ENCODE results near the gene METTL9.
"Not testable (repeated sequence)": the region's sequence is repeated elsewhere in the genome, so short reads cannot be mapped to it uniquely, and the experiment has no call there.

Gene METTL9

DNA sequence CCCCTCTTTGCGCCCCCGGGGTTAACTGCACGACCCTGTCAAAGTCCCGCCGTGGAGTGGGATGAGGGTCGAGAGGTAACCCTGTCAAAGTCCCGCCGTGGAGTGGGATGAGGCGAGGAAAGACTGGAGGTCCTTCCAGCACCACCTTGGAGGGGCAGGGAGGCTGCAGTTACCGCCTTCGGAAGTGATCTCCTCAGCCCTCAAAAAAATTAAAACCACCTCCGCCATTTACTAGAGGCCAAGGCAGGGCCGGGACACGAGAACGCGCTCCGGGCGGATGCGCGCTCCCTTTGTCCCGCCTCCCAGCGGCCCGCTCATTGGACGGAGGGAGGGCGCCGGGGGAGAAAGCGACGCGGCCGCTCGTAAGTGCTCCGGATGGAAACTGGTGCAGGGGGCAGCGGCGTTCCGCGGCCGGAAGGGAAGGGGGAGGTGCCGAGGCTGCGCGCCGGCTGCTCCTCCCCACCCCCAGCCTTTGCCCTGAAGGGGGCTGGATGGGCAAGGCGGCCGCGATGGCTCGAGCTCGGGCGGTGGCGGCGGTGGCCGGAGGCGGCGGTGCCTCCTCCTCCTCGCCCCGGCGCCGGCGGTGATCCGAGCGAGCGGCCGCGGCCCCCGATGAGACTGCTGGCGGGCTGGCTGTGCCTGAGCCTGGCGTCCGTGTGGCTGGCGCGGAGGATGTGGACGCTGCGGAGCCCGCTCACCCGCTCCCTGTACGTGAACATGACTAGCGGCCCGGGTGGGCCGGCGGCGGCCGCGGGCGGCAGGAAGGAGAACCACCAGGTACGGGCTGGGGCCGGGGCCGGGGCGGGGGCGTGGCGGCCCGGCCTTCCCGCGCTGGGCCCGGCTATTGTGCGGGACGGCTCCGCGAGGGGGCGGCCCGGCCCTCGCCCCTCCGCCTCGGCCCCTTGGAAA, at the start of gene METTL9:
Gene METTL9 (plus strand): TSS at position 456 of the 909 bp plus-strand sequence. CDS start 157 bp downstream, at position 613.
- peak; percentile 90 to 92 for DNase-seq (ENCODE audit: low read depth in 2 of 2)

DNA sequence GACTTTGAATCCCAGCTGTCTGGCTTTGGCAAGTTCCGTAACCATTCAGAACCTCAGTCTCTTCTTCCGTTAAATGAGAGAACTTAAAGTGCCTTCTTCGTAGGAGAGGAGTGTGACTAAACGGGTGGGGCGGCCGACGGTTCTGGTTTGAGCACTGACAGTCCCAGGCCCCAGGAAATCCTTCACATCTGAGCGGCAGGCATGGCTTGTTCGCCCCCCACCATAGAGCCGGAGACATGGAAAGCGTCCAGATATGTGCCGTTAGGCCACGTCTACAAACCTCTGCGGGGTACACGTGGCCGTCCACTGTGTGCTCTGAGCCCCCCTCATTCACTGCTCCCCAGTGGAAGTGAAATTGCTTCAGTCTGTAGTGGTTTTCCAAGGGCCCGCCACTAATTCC, 49.4 kb upstream of the METTL9 start:
- DNase-seq (ENCODE audit: low read depth in 2 of 2): not testable (repeated sequence)

DNA sequence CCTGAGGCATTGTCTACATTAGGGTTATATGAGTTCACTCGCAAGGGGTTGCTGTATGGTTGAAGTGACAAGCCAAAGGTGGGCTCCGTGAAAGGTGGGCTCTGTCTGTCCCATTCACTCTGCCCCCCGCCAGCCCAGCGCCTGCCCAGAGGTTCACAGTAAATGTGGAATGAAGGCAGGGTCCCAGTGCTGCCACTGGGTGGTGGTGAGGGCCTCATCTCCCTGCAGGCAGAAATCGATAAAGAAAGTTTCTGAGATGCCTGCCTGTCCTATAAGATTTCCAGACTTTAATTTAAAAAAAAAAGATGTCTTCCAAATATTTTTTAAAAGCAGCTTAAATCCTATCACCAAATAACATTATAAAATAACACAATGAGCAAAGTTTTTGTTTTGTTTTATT, 48.9 kb upstream of the METTL9 start:
- not testable (repeated sequence) for DNase-seq (ENCODE audit: low read depth in 2 of 2)

DNA sequence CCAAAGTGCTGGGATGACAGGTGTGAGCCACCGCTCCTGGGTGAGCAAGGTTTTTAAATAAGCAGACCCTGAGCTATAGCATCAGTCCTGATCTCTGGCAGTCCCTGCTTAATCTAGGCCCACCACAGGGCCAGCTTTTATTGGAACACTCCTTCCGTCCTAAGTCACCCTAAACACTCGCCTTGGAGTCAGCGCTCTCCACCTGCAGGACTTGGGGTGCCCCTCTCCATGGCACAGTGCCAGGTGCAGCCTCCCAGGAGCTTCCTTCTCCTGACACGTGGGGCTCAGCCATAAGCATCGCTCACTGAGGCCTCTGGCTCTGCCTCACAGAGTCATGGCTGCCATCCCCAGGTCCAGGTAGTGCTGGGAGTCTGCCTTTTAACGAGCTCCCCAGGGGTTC, 48.3 kb upstream of the METTL9 start:
- not testable (repeated sequence) for DNase-seq (ENCODE audit: low read depth in 2 of 2)

DNA sequence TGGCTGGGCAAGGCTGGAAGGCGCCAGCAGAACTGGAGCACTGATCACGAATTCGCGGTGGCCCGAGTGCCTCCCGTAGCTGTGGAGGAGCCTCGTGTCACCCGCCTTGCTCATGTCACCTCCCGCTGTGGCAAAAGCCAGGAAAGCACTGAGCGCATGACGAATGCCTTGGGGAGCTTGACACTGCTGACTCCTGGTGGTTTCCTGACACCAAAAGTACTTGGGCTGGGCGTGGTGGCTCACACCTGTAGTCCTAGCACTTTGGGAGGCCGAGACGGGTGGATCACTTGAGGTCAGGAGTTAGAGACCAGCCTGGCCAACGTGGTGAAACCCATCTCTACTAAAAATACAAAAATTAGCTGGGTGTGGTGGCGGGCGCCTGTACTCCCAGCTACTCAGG, 47.8 kb upstream of the METTL9 start:
- DNase-seq (ENCODE audit: low read depth in 2 of 2): not testable (repeated sequence)

DNA sequence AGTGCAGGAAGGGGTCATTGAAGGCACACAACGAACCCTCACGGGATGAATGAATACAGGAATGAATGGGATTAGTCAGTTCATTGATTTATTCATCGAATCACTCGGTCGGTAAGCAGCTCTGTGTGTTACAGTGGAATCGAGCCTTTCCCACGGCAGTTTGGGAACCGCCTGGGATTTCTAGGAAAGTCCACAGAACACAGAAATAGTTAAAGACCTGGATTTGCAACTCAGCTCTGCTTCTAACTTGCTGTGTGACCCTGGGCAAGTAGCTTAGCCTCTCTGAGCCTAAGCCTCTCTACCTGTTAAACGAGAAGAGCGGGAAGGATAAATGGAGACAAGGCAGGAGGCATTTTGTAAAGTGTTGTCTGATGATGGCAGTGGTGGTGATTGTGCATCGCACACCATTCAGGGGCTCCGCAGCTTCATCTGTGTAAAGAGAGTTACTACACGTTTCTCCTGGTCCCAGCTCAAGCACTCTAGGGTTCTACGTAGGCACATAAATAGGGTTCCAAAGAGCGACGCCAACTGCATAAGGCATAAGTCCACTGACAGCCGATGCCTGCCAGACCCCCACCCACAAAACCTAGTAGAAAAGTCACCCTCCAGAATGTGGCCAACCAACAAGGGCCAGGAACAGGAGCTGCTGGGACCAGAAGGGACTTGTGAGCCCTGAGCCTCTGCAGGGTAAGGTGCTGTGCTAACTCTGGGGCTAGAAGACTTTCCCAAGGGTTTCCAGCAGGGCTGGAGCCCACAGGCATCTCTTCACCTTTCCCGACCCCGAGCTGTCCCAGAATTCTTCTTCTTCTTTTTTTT, 45.7 kb upstream of the METTL9 start:
- not testable (repeated sequence) for DNase-seq (ENCODE audit: low read depth in 2 of 2)

DNA sequence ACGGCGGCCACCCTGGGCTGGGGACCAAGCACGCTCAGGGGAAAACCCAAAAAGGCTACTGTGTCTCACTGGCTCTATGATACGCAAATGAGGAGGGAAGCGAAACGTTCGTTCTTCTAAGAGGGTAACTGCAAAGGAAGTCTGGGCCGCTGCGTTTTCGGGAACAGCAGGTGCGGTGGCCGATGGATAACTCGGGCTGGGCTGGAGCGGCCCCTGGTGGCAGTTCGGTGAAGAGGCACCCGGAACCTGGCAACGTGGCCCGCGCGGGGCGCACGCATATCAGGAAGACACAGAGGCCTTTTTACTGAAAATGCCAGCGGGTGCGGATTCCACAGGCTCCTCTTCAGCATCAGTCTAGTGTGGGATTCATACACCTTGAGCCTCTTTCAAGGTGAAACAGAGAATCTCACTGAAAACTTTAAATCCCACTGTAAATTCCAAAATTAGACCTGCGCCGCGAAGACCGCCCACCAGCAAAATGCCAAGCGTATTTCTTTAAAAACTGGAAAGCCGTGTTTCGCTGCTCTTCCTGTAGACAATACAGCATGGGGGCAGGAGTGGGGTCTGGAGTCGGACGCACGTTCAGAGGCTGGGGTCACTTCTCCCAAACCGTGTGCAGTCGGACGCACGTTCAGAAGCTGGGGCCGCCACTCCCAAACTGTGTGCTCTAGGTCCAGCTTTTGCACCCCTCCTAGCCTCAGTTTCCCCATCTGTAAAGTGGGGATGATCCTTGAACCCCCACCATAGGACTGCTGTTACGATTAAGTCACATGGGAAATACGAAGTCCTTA, 44.4 kb upstream of the METTL9 start:
- peak; percentile 90 to 96 for DNase-seq (ENCODE audit: low read depth in 2 of 2)

DNA sequence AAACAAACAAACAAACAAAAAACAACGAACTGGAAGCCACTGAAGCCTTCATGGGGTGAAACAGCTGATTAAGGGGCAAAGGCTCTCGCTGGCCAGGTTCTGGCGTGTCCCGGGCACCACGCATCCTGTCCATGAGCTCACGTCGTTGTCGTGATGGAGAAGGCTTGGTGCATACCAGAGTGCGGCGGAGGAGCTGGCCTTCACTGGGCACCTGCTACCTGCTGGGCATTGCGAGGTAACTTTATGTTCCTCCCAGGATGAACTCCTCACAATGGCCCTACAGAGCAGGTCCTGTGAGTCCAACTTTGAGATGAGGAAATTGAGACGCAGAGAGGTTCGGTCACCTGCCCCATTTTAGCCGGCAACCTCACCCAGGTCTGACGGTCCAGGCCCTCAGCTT, 43.8 kb upstream of the METTL9 start:
- not testable (repeated sequence) for DNase-seq (ENCODE audit: low read depth in 2 of 2)

DNA sequence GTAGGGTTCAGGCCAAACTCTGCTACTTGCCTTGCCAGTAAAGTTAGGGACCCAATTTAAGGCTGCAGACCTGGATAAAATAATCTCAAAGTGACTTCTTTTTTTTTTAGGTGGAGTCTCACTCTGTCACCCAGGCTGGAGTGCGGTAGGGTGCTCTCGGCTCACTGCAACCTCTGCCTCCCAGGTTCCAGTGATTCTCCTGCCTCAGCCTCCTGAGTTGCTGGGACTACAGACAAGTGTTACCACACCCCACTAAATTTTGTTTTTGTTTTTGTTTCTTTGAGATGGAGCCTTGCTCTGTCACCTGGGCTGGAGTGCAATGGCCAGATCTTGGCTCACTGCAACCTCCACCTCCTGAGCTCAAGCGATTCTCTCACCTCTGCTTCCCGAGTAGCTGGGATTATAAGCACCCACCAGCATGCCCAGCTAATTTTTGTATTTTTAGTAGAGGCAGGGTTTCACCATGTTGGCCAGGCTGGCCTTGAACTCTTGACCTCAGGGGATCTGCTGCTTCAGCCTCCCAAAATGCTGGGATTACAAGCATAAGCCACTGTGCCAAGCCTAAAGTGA, 43.3 kb upstream of the METTL9 start:
- DNase-seq (ENCODE audit: low read depth in 2 of 2): not testable (repeated sequence)

DNA sequence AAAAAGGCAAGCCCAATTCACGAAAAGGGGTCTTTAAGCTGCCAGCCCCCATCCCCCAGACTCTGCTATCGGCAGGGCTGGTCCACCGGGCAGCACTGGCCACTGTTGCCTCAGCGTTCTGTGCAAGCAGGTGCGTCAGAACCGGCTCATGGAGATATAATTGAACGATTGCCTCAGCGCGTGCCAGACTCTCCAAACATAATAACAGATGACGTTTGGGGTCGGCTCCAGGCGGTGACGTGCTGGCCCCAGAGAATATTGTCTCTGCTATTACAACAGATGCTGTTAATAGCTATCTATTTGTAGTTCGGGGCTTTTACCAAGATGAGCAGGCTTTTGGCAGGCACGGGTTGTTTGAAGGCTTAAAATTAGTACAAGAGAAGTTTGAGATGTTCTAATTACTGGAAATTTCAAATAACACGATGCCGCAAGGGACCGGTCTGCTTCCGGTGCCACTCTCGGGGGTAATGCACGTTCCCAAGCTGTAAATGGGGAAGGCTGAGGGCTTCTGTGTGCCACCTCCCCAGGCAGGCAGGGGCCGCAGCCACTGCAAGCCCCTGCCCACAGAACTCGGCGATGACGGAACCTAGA, 42.6 kb upstream of the METTL9 start:
- DNase-seq (ENCODE audit: low read depth in 2 of 2): not testable (repeated sequence)

DNA sequence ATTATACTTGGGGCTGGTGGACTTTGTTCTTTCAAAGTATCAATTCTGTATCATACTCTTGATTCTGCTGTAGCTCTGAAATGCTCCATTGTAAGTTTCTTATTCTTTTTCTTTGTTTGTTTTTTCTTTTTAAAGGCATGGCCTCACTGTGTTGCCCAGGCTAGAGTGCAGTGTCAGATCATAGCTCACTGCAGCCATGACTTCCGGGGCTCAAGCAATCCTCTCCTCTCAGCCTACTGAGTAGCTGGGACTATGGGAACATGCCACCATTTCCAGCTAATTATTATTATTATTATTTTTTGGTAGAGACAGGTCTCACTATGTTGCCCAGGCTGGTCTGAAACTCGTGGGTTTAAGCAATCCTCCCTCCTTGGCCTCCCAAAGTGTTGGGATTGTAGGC, 38.9 kb upstream of the METTL9 start:
- DNase-seq (ENCODE audit: low read depth in 2 of 2): no peak

DNA sequence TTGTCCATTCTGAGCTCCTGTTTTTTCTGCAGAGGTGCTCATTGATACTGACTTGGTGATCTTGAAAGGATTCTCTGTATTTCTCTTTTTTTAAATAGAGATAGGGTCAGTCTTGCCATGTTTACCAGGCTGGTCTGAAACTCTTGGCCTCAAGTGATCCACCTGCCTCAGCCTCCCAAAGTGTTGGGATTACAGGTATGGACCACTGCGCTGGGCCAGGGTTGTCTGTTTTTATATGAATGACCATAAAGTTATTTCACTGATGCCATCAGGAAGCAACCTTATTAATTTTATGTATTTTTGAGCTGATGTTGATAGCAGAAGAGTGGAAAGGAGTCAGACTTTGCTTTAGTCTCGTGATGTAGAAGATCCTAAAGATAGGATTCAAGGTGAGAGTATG, 35.7 kb upstream of the METTL9 start:
- no peak for DNase-seq (ENCODE audit: low read depth in 2 of 2)

DNA sequence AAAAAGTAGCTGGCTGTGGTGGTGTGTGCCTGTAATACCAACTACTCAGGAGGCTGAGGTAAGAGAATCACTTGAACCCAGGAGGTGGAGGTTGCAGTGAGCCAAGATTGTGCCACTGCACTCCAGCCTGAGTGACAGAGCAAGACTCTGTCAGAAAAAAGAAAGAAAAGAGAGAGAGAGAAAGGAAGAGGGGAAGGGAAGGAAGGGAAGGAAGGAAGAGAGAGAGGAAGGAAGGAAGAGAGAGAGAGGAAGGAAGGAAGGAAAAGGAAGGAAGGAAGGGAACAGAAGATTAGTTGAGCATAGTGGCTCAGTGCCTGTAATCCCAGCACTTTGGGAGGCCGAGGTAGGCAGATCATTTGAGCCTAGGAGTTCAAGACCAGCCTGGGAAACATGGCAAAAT, 35.0 kb upstream of the METTL9 start:
- not testable (repeated sequence) for DNase-seq (ENCODE audit: low read depth in 2 of 2)

DNA sequence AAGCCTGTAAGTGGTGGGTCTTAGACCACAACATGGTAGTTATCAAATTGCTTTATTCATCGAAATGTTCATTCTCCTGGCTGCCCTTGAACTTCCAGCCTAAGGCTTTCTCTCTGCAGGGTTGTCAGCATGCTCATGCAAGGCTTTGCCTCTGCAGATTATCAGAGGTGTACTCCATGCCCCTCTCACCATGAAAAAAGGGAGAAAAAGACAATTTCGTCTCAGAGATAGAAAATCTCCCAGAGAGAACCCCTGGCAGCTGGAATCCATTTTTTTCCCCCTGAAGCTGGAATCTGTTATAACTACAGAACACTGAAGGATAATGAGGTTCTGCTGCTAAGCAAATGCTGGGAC, 33.9 kb upstream of the METTL9 start:
- no peak for DNase-seq (ENCODE audit: low read depth in 2 of 2)

DNA sequence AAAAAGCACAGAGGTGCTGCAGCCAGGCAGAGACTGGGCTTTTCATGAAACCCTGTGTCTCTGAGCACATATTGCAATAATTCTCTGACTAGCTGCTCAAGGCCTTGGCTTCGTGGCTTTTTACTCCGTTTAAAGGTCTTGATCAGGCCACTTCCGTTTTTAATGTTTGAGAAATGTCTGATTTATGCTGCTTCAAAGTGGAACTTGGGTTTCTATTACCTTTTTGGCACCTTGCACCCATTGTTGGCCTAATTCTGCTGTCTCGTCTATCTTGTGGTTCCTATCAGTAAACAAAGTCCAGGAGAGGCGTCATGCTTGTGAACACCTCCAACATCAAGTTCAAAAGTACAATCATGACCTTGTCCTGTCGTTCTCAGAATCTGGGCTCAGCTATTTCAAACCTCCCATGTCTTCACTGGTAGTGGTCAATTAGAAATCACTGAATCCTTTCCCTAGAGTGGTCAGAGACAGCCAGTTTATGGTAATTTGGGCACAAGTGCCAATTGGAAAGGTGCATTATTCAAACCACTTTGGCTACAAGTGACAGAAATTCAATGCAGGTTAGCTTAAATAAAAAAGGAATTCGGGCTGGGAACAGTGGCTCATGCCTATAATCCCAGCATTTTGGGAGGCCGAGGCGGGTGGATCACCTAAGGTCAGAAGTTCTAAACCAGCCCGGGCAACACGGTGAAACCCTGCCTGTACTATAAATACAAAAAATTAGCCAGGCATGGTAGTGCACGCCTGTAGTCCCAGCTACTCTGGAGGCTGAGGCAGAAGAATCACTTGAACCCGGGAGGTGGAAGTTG, 33.3 kb upstream of the METTL9 start:
- DNase-seq (ENCODE audit: low read depth in 2 of 2): no peak

DNA sequence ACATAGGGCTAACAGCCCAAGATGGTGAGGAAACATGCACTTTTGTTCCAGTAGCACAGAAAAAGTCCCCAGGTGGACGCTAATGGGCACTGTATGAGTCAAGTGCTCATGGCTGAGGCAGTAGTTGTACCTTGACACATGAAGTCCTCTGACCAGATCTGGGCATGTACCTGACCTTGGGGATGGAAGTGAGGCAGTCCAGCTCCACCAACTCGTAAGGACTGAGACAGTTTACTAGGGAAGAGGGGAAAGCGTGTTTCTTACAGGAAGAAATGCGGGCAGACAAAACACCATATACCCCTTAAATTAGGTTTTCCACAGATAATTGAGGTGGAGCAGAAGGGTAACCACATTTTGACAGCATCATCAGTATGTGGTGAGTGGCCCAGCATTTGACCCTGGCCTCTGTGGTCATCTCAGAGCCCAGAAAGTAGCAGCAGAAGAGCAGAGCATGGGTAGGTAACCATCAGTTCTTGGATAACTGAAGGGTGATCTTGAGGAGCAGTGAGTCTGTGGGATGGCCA, 32.4 kb upstream of the METTL9 start:
- DNase-seq (ENCODE audit: low read depth in 2 of 2): no peak

DNA sequence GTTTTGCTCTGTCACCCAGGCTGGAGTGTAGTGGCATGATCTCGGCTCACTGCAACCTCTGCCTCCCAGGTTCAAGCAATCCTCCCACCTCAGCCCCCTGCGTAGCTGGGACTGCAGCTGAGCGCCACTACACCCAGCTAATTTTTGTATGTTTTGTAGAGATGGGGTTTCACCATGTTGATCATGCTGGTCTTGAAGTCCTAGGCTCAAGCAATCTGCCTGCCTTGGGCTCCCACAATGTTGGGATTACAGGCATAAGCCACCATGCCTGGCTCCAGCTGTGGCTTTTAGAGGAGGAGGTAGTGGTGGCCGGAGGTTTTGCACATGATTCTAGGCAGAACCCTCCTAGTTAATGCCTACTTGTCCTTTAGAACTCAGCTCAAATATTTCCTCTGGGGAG, 31.9 kb upstream of the METTL9 start:
- not testable (repeated sequence) for DNase-seq (ENCODE audit: low read depth in 2 of 2)

DNA sequence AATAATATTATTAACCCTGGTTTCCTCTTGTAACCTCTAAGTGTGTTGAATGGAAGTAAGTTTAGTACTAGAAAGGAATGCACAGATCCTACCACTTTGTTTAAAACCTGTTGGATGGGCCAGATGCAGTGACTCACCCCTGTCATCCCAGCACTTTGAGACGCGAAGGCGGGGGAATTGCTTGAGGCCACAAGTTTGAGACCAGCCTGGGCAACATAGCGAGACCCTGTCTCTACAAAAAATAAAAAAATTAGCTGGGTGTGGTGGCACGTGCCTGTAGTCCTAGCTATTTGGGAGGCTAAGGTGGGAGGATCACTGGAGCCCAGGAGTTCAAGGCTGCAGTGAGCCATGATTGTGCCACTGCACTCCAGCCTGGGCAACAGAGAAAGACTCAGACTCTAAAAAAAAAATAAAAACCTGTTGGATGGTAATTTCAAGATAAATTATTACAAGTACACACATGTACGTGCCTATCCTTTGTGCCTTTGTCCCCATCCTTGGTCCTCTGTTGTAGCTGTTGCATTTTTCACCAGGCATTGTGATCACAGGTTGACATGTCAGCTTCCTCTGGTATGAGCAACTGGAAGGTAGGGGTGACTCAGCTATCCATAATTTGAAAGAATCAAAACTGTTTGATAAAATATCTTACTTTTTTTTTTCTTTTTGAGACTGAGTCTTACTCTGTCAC, 30.7 kb upstream of the METTL9 start:
- DNase-seq (ENCODE audit: low read depth in 2 of 2): no peak

DNA sequence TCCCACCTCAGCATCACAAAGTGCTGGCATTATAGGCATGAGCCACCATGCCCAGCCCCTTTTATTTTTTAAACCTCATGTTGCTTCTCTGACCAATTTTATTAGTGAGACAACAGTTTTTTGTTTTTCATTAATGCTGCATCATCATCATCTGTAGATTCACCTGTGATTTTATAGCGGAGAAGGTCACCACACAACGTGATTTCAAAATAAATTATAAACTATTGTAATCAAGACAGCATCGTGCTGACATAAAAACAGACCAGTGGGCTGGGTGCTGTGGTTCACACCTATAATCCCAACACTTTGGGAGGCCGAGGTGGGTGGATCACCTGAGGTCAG, 28.7 kb upstream of the METTL9 start:
- DNase-seq (ENCODE audit: low read depth in 2 of 2): no peak

DNA sequence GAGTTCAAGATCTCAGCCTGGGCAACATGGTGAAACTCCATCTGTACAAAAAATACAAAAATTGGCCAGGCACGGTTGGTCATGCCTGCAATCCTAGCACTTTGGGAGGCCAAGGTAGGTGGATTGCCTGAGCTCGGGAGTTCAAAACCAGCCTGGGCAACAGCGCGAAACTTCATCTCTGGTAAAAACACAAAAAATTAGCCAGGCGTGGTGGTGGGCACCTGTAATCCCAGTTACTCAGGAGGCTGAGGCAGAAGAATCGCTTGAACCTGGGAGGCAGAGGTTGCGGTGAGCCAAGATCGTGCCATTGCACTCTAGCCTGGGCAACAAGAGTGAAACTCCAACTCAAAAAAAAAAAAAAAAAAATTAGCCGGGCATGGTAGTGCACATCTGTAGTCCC, 25.9 kb upstream of the METTL9 start:
- not testable (repeated sequence) for DNase-seq (ENCODE audit: low read depth in 2 of 2)
